ENCODE measurements around the gene LRRTM4.

DNA sequence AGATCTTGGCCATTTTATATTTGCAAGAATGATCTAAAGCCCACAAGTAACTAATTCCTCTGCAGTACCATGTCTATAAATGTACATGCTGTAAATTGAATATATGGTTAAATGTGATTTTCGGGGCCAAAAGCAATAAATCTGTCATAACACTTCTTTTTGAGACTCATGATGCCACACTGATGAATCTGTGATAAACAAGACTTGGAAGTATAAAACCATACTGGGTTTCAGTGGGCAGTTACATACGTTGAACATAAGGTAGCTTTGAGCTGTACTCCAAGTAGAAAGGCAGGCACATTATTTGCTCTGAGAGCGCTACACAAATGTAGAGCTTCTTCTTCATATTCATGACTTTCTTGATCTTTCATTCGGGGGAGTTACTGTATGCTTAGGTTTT lies 792.2 kb downstream of the LRRTM4 start:
- no peak for TF ChIP-seq CTCF (IDR thresholded peaks at IDR 0.05)
- TF ChIP-seq, protein P1, sequence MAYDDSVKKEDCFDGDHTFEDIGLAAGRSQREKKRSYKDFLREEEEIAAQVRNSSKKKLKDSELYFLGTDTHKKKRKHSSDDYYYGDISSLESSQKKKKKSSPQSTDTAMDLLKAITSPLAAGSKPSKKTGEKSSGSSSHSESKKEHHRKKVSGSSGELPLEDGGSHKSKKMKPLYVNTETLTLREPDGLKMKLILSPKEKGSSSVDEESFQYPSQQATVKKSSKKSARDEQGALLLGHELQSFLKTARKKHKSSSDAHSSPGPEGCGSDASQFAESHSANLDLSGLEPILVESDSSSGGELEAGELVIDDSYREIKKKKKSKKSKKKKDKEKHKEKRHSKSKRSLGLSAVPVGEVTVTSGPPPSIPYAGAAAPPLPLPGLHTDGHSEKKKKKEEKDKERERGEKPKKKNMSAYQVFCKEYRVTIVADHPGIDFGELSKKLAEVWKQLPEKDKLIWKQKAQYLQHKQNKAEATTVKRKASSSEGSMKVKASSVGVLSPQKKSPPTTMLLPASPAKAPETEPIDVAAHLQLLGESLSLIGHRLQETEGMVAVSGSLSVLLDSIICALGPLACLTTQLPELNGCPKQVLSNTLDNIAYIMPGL (CRISPR knock-in tag; IDR thresholded peaks at IDR 0.05; ENCODE audit: borderline replicate concordance), result no peak
- TF ChIP-seq REST (IDR thresholded peaks at IDR 0.05), result no peak
- no peak for TF ChIP-seq KDM5A (IDR thresholded peaks at IDR 0.05)
